KOPT-K1 (cell line): ENCODE measurements around the gene SSTR3.

Source experiments
- H3K27ac ChIP-seq: fragments of 200-600 bp; sonication (generic); 2 replicates; pipeline ENCODE4 v1.5.1; 2016; ENCODE audit warnings: antibody characterized with exemption, mild to moderate bottlenecking, low read depth, low read length; ENCODE audit not compliant: poor library complexity, severe bottlenecking
- H3K36me3 ChIP-seq: fragments of 200-600 bp; sonication (generic); 2 replicates; pipeline ENCODE4 v1.5.1; 2017; ENCODE audit warnings: antibody characterized with exemption, mild to moderate bottlenecking, low read length, moderate library complexity; ENCODE audit not compliant: insufficient read depth
- H3K9me3 ChIP-seq: fragments of 200-600 bp; sonication (generic); 2 replicates; pipeline ENCODE4 v1.5.1; 2017; ENCODE audit warnings: antibody characterized with exemption, low read length, mild to moderate bottlenecking; ENCODE audit not compliant: insufficient read depth, poor library complexity, severe bottlenecking

SSTR3 gene

DNA sequence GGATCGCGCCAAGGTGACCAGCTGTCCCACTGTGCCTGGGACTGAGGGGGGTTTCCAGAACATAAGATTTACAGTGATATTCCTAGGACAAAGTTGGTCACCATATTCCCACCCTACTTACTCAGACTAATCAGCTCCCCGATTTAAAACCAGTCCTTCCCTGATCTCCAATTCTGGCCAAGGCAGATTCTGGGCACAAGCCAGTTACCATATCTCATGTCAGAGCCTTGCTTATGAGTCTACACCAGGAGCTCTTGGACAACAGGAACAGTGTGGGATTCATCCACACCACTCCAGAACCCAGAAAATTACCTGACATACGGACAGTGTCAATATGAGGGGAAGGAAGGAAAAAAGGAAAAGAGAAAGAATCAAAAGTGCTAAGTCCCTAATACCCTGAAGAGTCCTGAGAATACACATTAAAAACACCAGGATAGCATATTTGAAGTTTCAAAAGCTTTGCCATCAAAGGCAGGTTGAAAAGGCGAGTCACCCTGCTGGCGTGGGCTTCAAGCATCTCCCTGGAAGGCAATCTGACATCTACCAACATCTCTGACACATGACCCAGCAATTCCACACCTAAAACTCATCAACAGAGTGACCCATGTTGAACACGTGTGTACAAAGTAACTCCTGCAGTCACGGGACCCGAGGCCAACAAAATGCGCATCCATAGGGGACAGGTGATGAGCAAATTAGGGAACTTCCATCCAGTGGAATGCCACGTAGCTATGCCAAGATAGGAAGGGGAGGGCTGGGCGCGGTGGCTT lies 54.6 kb downstream of the SSTR3 start:
- H3K27ac ChIP-seq, result no peak overlapping the region
- peaks cover 6% of the 10 kb centered on the region for H3K9me3 ChIP-seq
- no peaks in the 10 kb centered on the region for H3K36me3 ChIP-seq

DNA sequence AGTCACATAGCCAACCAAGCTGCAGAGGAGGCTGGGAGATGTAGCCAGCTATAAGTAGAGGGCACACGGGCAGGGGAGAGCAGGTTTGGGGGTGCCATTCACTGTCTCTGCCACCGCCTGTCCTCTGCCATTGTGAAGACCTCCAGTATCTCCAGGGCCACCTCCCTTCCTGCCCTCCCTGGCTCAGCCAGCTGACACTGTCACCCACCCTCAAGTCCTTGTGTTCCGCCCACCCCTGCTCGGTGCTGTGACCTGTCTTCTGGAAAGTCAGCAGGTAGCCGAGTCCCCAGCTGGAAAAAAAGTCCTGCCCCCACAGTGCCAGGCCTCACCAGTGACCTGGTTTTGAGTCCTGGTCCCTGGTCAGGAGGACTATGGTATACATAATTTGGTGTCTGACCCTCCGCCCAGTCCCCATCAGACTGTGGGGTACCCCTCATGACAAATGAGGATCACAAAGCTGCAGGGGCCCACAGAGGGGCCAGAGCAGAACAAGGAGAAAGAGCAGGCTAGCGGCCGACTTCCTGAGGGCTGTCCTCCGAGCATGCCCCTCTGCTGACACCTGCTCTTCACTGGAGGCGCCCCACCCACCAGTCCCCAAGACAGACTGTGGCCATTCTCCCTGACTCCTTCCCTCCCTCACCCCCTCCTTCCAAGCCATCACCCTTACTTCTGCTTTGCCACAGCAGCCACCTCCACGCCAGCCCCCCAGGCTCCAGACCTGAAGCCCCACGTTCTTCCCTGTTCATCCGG lies 55.4 kb downstream of the SSTR3 start:
- Histone ChIP-seq H3K9me3 (peaks cover 6% of the 10 kb centered on the region), H3K27ac (no peak overlapping the region), H3K36me3 (no peaks in the 10 kb centered on the region)

DNA sequence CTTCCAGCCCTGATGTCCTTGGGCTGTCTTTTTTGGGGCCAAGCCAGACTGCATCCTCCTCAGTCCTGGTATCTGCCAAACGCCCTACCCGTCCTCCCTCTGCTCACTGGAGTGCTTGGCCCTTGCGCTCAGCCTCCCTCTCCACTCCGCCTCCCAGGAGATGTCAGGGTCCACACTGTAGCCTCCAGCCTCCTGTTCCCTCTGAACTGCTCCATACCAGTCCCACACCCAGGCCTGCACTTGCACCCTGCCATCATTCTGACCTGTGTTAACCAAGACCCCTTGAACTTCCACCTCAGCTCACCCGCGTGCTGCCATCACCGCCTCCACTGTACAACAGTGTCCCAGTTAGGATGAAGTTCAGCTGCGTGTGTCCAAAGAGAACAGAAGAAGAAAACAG lies 56.3 kb downstream of the SSTR3 start:
- H3K9me3 ChIP-seq, result no peaks in the 10 kb centered on the region
- H3K36me3 ChIP-seq, result no peaks in the 10 kb centered on the region
- no peak overlapping the region for H3K27ac ChIP-seq

DNA sequence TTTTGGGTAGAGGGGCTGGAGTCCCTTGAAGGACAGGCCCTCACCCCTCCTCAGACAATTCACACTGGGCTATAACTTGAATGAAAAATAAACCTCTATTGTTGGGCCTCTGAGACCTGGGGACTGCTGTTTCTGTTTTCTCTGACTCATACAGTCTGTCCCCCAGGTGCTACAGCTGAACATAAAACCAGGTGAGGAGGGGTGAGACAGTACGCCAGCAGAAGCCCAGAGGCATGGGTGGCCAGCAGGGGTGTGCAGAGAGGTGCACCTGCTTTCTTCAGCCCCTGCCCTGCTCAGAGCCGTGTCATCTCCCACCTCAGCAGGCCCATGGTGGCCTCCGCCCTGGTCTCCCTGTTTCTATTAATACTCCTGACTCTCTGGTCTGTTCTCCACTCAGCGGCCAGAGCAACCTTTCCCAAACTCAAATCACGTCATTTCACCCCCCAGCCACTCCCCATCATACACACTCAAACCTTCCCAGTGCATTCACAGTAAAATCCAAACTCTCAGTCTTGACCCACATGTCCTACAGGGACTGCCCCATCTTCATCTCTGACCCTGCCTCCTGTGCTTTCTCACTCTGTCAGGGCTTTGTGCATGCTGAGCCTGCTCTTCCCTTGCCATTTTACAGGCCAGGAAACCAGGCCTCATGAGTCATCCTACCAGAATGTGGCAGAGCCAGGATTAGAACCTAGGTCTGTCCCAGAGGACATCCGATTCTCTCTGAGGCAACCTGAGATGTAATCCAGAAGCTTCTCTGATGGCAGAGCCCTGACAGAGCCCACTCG lies 57.2 kb downstream of the SSTR3 start:
- no peaks in the 10 kb centered on the region for H3K36me3 ChIP-seq
- no peaks in the 10 kb centered on the region for H3K9me3 ChIP-seq
- H3K27ac ChIP-seq, result no peak overlapping the region
